Stomach (tissue), 9 donors: Measurements from ENCODE around the gene MED15. TPM values are rescaled to one million over a fixed set of nuclear protein-coding genes. Genes with fewer than 3 reads are reported as not detected.

ENCODE experiments used
- DNase-seq, 2 donors: peaks; one replicate each; pipeline versions ENCODE4 v3.0.0 to v3.0.0-alpha.2; 2013 to 2019
- H3K27ac ChIP-seq, 5 donors: fragments of 200-600 bp in 4 of 5; sonication (generic) in 4 of 5; one replicate each; pipeline ENCODE4 v1.5.1; 2013 to 2019; ENCODE audit warnings: mild to moderate bottlenecking in 1 of 5, moderate library complexity in 1 of 5
- H3K27me3 ChIP-seq, 3 donors: fragments of 200-600 bp; sonication (generic); one replicate each; pipeline ENCODE4 v1.5.1; 2017 to 2019; ENCODE audit warnings: mixed run types in 1 of 3
- H3K36me3 ChIP-seq, 4 donors: fragments of 200-600 bp; sonication (generic); 1 replicate in 3 of 4; 2 replicates in 1 of 4; pipeline ENCODE4 v1.5.1; 2016 to 2019
- H3K4me1 ChIP-seq, 4 donors: fragments of 200-600 bp; sonication (generic); one replicate each; pipeline ENCODE4 v1.5.1; 2016 to 2019
- H3K4me3 ChIP-seq, 4 donors: fragments of 200-600 bp; sonication (generic) in 3 of 4; one replicate each; pipeline ENCODE4 v1.5.1; 2016 to 2019; ENCODE audit warnings: mild to moderate bottlenecking in 1 of 4
- H3K9me3 ChIP-seq, 4 donors: fragments of 200-600 bp; sonication (generic); one replicate each; pipeline ENCODE4 v1.5.1; 2016 to 2019
- EP300 ChIP-seq: sonication (generic); formaldehyde crosslinking; IDR thresholded peaks from one replicate; pipeline ENCODE4 v1.6.1; 2017; ENCODE audit warnings: antibody characterized with exemption
- POLR2A ChIP-seq, 4 donors: fragments of 450-650 bp; IDR thresholded peaks; one replicate each; pipeline ENCODE4 v1.6.1; 2016; ENCODE audit warnings: antibody characterized with exemption in 4 of 4, control low read depth in 2 of 4, mild to moderate bottlenecking in 1 of 4, moderate library complexity in 1 of 4
- POLR2AphosphoS5 ChIP-seq, 3 donors: sonication (generic); formaldehyde crosslinking; IDR thresholded peaks; one replicate each; pipeline ENCODE4 v1.6.1; 2016; ENCODE audit warnings: antibody characterized with exemption in 3 of 3
- WGBS, 5 donors: extraction: QIAGEN DNeasy Blood & Tissue Kit in 3 of 5; methylation state at CpG; one replicate each; pipeline versions ENCODE4 v1.1.5 to v1.1.7; 2013 to 2018; 5-methylcytosine and 5-hydroxymethylcytosine counted together
- intact Hi-C: fragments of 100-400 bp; cut with DNase I; formaldehyde crosslinking; loops from one replicate; pipeline ENCODE4 v1.15.1; 2023; ENCODE audit warnings: low total_unique reads
- polyA plus RNA-seq, 3 donors: library from polyadenylated mRNA; stranded (reverse); fragments of 200-250 nt; gene quantifications; one replicate each; pipeline ENCODE4 v1.2.3, GENCODE V29; 2013
- total RNA-seq, 5 donors: library from RNA; depleted of rRNA; stranded (reverse); fragments of >200 nt; gene quantifications; one replicate each; pipeline versions ENCODE4 v1.1.0 to v1.2.3, GENCODE V29; 2014 to 2016
- TF ChIP-seq, protein P1 (sequence below), 7 experiments: fragments of 450-650 bp in 4 of 7; fragments of 200-600 bp in 3 of 7; sonication (generic) in 3 of 7; IDR thresholded peaks; one replicate each; pipeline ENCODE4 v1.5.1; 2016 to 2019; ENCODE audit warnings: antibody characterized with exemption in 7 of 7, control low read depth in 2 of 7, mild to moderate bottlenecking in 1 of 7
- donor health status: healthy with polysubstance abuse.
- donor health status: Bipolar disorder and iron deficiency.
- donor health status: healthy.

Gene MED15
- total and polyA plus RNA-seq, 8 donors = 28.3 to 289 (median 69.6) TPM

- no peaks in the 10 kb centered on the region for H3K9me3 ChIP-seq
- no peak overlapping the region for H3K27ac ChIP-seq
- no peaks in the 10 kb centered on the region for H3K27me3 ChIP-seq
- H3K4me3 ChIP-seq = no peak overlapping the region
- 84 to 95% (median 94%) methylated on average over 18 of the region's 18 CpGs for WGBS, 5 donors
- TF ChIP-seq POLR2AphosphoS5 (IDR thresholded peaks at IDR 0.05) = no peak
- TF ChIP-seq, protein P1, sequence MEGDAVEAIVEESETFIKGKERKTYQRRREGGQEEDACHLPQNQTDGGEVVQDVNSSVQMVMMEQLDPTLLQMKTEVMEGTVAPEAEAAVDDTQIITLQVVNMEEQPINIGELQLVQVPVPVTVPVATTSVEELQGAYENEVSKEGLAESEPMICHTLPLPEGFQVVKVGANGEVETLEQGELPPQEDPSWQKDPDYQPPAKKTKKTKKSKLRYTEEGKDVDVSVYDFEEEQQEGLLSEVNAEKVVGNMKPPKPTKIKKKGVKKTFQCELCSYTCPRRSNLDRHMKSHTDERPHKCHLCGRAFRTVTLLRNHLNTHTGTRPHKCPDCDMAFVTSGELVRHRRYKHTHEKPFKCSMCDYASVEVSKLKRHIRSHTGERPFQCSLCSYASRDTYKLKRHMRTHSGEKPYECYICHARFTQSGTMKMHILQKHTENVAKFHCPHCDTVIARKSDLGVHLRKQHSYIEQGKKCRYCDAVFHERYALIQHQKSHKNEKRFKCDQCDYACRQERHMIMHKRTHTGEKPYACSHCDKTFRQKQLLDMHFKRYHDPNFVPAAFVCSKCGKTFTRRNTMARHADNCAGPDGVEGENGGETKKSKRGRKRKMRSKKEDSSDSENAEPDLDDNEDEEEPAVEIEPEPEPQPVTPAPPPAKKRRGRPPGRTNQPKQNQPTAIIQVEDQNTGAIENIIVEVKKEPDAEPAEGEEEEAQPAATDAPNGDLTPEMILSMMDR (IDR thresholded peaks at IDR 0.05) = no peak
- no peak for TF ChIP-seq EP300
- no peak for TF ChIP-seq POLR2A (IDR thresholded peaks at IDR 0.05)
- peaks cover 4 to 45% (median 16%) of the 10 kb centered on the region in 4 donors for H3K4me1 ChIP-seq
- intact Hi-C loops = no loop called here
- DNase-seq = no peak
- H3K36me3 ChIP-seq = peaks cover 71 to 100% (median 97%) of the 10 kb centered on the region in 4 donors
These were observed 67.5 kb downstream of the MED15 start for GRCh38 chr22:20574920-20575353.

DNA sequence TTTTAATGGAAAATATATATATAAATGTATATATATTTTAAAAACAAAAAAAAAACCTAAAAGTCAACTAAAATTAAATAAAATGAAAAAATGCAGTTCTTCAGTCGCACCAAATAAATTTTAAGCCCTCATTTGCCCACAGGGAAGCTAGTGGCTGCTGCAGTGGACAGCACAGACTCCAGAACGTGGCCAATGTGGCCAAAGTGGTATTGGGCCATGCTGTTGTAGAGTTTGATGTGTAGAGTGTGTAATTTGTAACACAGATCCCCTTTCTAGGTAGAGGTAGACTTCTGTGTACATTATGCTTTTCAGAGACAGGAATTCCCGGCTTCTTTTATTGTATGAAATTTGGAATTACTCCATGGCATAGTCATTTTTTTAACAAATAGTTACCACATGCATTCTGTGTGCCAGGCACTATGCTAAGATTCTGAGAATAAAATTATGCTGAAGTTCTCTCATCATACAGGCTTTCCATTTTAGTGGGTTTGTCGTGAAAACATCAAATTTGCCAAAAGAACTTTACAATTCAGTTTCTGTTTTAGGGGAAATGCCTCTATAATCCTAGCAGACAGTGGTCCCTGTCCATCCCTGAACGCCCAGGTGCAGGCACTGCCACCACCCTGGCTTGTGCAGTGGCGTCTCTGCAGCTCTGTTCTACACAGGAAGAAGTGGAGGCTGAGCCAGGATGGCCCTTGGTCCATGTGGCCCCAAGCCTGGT, 68.5 kb downstream of the MED15 start:
- Histone ChIP-seq H3K36me3 (peaks cover 74 to 100% (median 100%) of the 10 kb centered on the region in 4 donors), H3K27me3 (no peaks in the 10 kb centered on the region), H3K27ac (no peak overlapping the region), H3K4me1 (peaks cover 0 to 38% (median 15%) of the 10 kb centered on the region in 4 donors), H3K4me3 (no peak overlapping the region), H3K9me3 (no peaks in the 10 kb centered on the region)
- intact Hi-C loops = no loop called here
- TF ChIP-seq EP300 (no peak), POLR2AphosphoS5 (IDR thresholded peaks at IDR 0.05) (no peak), POLR2A (IDR thresholded peaks at IDR 0.05) (no peak)
- TF ChIP-seq, protein P1 (IDR thresholded peaks at IDR 0.05) = no peak
- WGBS, 5 donors = 86 to 91% (median 90%) methylated on average over 6 of the region's 6 CpGs
- DNase-seq = no peak

GRCh38 chr22:20576445-20576816, 69.0 kb downstream of the MED15 start:
- WGBS, 5 donors = 73 to 88% (median 83%) methylated on average over 3 of the region's 3 CpGs
- intact Hi-C loops = no loop called here
- no peak overlapping the region for H3K27ac ChIP-seq
- H3K4me3 ChIP-seq = no peak overlapping the region
- TF ChIP-seq POLR2AphosphoS5 (IDR thresholded peaks at IDR 0.05) (no peak), POLR2A (IDR thresholded peaks at IDR 0.05) (no peak), EP300 (no peak)
- TF ChIP-seq, protein P1 (IDR thresholded peaks at IDR 0.05) = no peak
- H3K9me3 ChIP-seq = no peaks in the 10 kb centered on the region
- no peak for DNase-seq
- H3K4me1 ChIP-seq = peaks cover 0 to 32% (median 15%) of the 10 kb centered on the region in 4 donors
- H3K36me3 ChIP-seq = peaks cover 70 to 100% (median 100%) of the 10 kb centered on the region in 4 donors
- no peaks in the 10 kb centered on the region for H3K27me3 ChIP-seq

DNA sequence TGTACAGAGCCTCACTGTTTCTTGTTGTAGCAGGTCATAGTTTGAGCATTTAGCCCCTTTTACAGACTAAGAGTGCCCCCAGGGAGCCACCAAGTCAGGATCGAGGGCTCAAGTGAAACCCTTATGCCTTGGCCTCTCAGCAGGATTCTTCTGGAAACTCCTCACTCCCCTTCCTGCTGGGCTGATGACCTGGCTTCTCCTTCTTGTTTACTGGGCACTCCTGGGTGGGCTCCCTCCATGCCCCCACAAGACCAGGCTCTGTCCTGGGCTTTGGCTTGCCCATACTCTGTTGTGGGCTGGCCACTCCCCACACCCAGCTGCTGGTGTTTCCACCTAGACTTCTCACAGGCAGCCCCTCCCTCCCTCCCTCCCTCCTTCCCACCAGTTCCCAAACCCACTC, 69.6 kb downstream of the MED15 start:
- TF ChIP-seq, protein P1 (IDR thresholded peaks at IDR 0.05) = no peak
- no peak for TF ChIP-seq POLR2A (IDR thresholded peaks at IDR 0.05)
- Histone ChIP-seq H3K27me3 (no peaks in the 10 kb centered on the region), H3K9me3 (no peaks in the 10 kb centered on the region), H3K36me3 (peaks cover 64 to 100% (median 100%) of the 10 kb centered on the region in 4 donors), H3K27ac (no peak overlapping the region), H3K4me1 (peaks cover 0 to 30% (median 15%) of the 10 kb centered on the region in 4 donors), H3K4me3 (no peak overlapping the region)
- WGBS, 5 donors = 67 to 90% (median 83%) methylated on average over 1 of the region's 1 CpG
- DNase-seq = no peak
- intact Hi-C loops = no loop called here
